Cortex of kidney (tissue), 1 donor: ENCODE measurements around the gene DACT1.

Source experiments
- DNase-seq: peaks from one replicate; lab custom pipeline; 2025; lab: John Stamatoyannopoulos, UW

Gene DACT1

DNA sequence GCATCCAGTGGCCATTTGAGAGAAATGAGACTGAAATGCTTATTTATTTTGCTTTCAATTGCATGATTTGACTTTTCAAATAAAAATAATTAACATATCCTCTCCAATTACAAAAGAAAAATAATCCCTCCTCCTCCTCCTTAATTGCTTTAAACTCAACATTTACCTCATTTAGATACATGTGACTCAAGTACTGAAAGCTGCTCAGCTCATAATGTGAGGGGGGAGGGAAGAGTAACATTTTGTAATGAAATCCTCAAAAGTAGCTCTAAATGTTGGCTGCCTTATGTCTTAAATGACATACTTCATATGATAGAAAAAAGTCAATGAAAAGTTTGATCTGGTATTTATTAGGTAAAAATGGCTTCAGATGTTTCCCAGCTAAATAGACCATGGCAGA is 29.0 kb downstream of the DACT1 start:
- no peak for DNase-seq

GRCh38 chr14:58667900-58668299 is 30.1 kb downstream of the DACT1 start:
- no peak for DNase-seq

DNA sequence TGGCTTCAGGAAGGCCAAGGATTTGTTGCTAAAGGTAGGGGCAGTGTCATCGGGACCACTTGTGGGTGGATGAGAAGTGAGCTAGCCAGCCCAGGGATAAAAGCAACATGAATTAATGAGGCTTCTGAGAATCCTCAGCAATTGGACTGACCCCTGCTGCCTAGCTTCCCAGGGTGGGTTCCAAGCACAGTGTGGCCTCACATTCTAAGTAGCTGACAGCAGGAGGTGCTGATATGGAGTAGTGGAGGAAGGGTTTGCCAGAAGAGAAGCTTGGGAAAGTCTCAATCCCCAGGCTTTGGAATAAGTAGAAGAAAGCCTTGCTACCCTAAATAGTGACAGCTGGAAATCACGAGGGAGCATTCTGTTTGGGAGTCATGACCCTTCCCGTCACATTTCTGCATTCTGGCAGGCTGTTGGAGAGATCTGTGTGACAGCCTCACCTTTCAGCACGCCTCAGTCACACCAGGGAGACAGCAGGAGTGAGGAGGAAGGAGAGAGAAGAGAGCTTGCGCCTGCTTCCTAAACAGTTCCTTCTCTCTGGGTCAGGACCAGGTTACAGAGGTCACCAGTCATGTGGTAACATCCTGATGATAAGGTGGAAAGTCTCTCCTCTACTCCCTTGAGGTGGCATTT is 31.2 kb downstream of the DACT1 start:
- no peak for DNase-seq

DNA sequence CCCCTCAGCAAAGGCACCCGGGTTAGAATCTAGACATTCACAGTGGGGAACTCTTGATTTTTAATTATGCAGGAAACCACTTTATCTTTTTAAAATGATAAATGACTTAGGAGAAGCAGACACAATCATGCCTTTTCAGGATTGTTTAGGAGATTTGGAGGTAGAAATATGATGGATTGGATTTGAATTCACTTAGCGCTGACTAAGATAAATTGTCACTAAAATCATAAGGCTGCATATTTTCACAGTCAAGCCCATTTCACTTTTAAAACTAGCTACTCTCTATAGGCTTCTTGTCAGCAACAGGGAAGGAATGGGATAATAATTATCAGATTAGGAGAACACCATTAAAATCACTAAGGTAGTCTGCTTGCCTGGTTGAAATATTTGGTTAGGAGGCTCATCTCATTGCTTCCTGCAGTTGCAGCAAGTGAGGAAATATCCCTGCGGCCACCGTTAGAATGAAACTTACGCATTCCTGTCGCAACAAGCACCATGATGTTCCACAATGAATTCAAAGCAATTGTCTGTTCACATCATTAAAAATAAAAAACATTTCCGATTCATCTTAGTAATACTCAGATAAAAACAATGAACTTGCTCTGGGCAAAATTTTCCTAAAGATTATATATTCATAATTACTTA is 31.9 kb downstream of the DACT1 start:
- no peak for DNase-seq

- no peak for DNase-seq
Measured at GRCh38 chr14:58671024-58671423, 33.3 kb downstream of the DACT1 start.

DNA sequence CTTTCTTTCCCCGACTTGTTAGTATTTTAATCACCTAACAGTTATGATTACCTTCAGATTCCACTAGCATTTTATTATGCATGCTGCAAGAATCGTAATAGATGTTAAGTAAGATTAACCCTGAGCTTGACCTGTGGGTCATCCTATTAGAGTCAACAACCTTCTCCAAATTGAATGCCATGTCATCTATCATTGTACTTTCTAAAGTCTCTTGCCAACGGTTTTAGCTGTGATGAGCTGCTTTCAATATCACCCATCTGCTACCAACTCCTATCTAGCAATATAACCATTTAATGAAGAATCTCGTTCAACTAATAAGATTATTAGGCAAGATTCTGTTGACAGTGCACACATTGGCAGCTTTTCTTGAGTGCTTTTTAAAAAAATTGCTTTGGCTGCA is 33.7 kb downstream of the DACT1 start:
- DNase-seq: no peak

- no peak for DNase-seq
Measured at GRCh38 chr14:58673722-58674121, 36.0 kb downstream of the DACT1 start.

DNA sequence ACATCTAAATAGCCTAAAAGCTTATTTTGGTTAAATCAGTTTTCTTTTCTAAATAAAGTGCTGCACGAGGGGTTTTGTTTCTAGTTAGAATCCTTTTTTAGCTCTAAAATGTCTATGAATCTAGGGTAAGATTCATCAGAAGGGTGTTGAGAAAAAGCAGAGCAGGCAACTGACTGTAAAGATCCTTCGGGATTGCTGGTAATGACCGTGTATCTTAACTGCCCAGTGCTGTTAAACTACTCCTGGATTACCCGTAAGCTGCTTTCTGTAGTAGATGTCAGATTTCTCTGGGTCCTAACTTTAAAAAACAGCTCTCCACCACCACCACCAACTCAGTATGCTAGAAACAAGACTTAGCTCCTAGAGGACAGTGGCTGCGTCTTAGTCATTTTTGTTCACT is 39.2 kb downstream of the DACT1 start:
- no peak for DNase-seq

DNA sequence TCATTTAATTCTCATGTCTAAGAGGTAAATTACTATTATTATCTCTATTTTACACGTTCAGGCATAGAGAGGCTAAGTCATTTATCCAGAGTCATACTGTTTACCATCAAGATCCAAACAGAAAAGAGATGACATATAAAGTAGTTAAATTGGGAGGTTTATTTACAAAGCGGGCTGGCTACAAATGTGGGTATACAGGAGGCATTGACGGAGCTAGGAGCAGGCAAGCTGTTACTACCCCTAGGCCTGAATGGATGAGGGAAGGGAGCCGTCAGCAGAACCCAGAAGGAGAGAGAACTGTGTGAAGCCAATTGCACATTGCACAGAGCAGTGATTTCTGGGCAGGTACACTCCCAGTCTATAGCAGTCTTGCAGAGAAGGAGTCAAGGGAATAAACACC is 39.8 kb downstream of the DACT1 start:
- no peak for DNase-seq

GRCh38 chr14:58677996-58678395 is 40.2 kb downstream of the DACT1 start:
- no peak for DNase-seq

DNA sequence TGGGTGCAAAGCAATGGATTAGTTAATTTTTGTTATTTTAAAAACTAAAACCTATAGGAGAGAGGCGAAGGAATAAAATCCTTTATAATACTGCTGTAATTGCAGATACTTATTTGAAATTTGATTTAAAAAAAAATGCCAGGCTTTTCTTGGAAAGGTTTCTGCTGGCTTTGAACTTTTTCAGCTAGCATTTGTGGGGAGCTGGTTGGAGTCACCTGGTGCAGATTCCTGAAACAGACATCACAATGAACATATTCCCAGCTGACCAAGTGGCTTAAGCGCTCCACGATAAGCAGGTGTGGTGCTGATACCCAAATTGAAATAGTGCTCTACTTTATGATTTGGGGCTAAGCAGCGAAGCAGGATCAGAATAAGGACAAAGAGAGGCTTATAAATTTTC is 42.9 kb downstream of the DACT1 start:
- DNase-seq: no peak

GRCh38 chr14:58687232-58687795 is 49.6 kb downstream of the DACT1 start:
- no peak for DNase-seq

GRCh38 chr14:58690801-58691516 is 53.2 kb downstream of the DACT1 start:
- no peak for DNase-seq

DNA sequence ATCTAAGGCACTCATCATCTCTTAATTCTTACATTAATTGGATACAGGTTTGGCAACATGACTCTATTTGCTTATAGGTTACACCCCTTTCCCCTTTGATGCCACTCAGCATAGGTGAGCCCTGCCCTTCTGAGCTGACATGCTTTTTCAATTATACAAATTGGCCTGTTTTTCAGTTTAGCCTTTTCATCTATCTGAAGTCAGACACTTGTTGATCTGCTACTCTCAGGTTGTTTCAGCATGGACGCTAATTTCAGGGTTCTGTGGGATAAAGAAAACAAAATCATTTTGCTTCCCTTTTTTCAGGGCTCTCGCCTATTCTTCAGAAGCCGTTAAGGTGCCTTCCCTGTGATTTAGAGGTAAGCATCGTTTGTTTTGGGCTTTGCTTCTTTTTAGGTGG is 55.3 kb downstream of the DACT1 start:
- no peak for DNase-seq

- no peak for DNase-seq
Measured at GRCh38 chr14:58695514-58695913, 57.8 kb downstream of the DACT1 start.

DNA sequence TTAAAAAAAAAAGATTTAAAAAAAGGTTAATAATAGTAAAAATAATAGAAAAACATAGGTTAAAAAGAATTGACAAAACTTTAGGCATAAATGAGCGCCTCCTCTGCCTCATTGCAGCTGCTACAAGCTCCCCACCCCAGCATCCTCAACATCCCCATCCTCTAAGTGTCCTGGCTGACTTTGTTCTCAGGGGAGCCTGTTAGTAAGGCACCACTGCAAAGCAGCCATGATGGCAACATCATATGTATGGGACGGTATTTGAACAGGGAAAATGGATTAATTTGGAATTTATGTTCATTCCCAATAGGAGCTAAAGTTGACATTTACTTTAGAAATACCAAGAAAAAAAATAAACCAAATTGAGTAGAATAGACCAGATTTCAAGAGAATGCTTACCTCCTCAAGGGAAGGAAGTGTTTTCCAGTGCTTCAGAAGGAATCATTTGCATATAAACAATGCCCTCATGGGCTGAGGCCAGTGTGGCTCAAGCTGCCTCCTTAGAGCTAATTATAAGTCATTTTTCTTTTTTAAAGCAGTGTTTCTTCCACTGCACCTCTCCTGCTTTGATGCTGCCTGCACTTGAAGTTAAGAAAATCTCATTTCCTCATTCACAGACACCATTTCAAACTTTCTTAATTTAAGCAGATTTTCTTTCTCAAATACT is 59.6 kb downstream of the DACT1 start:
- DNase-seq: no peak
